AG04449 (cell line): ENCODE data around the gene HYDIN.

Experiments used
- CTCF ChIA-PET: fragments of 350-600 bp; formaldehyde crosslinking; extraction: SDS; loops from one replicate; lab custom pipeline; 2021; ENCODE audit warnings: antibody characterized with exemption; lab: Yijun Ruan, JAX
- POLR2A ChIA-PET: fragments of 400-600, 350-600 bp; formaldehyde crosslinking; extraction: SDS; loops from one replicate; lab custom pipeline; 2020; ENCODE audit warnings: antibody characterized with exemption, inconsistent platforms; lab: Yijun Ruan, JAX
- DNase-seq: peaks from one replicate; pipeline ENCODE4 v3.0.0-alpha.2; 2010; ENCODE audit warnings: low read depth, low spot score
- H3K4me3 ChIP-seq: 2 replicates; pipeline ENCODE4 v1.5.1; 2011; ENCODE audit warnings: low read depth, mild to moderate bottlenecking, control low read depth, low read length
- CTCF ChIP-seq: IDR thresholded peaks from one replicate; pipeline ENCODE4 v1.5.1; 2011; ENCODE audit warnings: mild to moderate bottlenecking, moderate library complexity, low read length, control low read depth, inconsistent platforms; ENCODE audit not compliant: insufficient read depth; ENCODE audit errors: missing control alignments

Gene HYDIN

DNA sequence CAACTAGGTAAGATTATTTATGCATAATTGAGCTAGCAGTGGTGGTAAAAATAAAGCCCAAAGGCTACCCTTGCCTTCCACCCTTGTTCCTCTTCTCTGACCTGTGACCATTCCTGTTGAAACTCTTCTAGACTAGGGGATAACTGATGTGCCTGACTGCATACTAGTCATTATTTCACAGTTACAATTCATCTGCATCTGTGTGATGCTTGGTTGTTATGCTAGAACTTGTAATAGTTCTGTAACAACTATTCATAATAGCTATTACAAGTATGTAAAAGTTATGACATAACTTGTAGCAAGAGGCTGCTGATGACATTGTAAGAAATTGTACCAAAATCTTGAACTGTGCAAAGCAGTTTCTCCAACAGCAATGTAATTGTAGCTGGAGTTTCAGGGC is 427.2 kb downstream of the HYDIN start:
- POLR2A ChIA-PET: interaction anchor here (1.0 kb wide), 1 partner anchor 25 kb away, joined by 3 read pairs; no protein-coding TSS in a partner anchor
- DNase-seq: no peak
- no peak overlapping the region for H3K4me3 ChIP-seq
- no peak for TF ChIP-seq CTCF
- CTCF ChIA-PET: interaction anchor here (1.5 kb wide), 2 partner anchors 32 to 554 kb away, joined by 3 to 5 read pairs; no protein-coding TSS in a partner anchor

GRCh38 chr16:70801611-70802010 is 428.9 kb downstream of the HYDIN start:
- POLR2A ChIA-PET: no interaction called here
- CTCF ChIA-PET: no interaction called here
- DNase-seq: no peak
- H3K4me3 ChIP-seq: no peak overlapping the region
- TF ChIP-seq CTCF: no peak

GRCh38 chr16:70800781-70801480 is 429.6 kb downstream of the HYDIN start, which contains the start of gene VAC14:
Gene VAC14 (minus strand): TSS chr16:70801158. CDS start chr16:70800900, 258 bp downstream.
- ChIA-PET POLR2A (no interaction called here), CTCF (interaction anchor here (0.9 kb wide), 1 partner anchor 30 kb away, joined by 3 read pairs; no protein-coding TSS in a partner anchor)
- no peak for DNase-seq
- no peak for TF ChIP-seq CTCF
- H3K4me3 ChIP-seq: peak within 1 kb of the TSS; percentile 87

- no peak for DNase-seq
Measured at GRCh38 chr16:70800311-70800710, 430.2 kb downstream of the HYDIN start.

GRCh38 chr16:70796301-70796700 is 434.2 kb downstream of the HYDIN start:
- DNase-seq: no peak
- no peak for TF ChIP-seq CTCF
- POLR2A ChIA-PET: no interaction called here
- no peak overlapping the region for H3K4me3 ChIP-seq
- CTCF ChIA-PET: interaction anchor here (2.3 kb wide), 1 partner anchor 25 kb away, joined by 9 read pairs; no protein-coding TSS in a partner anchor

More at GRCh38 chr16:70800311-70800710, 430.2 kb downstream of the HYDIN start:
- ChIA-PET CTCF (interaction anchor here (0.9 kb wide), 1 partner anchor 30 kb away, joined by 3 read pairs; no protein-coding TSS in a partner anchor), POLR2A (no interaction called here)
- TF ChIP-seq CTCF: no peak
- peak overlapping the region; percentile 87 for H3K4me3 ChIP-seq

DNA sequence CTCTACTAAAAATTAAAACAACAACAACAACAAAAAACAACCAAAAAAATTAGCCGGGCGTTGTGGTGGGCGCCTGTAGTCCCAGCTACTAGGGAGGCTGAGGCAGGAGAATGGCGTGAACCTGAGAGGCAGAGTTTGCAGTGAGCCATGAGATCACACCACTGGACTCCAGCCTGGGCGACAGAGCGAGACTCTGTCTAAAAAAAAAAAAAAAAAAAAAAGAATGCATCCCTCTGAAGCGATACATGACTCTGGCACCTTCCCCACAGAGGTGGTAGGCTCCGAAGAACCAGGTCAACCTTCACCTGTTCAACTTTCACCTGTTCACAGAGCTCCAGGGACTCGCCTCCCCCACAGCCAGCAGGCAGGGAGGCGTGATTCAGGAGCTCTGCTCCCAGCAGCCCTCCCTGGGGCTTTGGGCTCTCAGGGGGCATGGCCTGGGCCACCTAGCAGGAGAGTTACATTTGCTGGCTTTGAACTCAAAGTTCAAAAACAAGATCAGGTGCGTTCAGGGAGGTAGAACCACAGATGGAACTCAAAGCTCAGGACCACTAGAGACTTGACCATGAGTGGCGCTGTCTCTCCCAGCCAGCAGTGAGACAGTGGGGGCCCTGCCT is 435.1 kb downstream of the HYDIN start:
- no peak for TF ChIP-seq CTCF
- POLR2A ChIA-PET: no interaction called here
- no peak overlapping the region for H3K4me3 ChIP-seq
- CTCF ChIA-PET: interaction anchor here (2.3 kb wide), 1 partner anchor 25 kb away, joined by 9 read pairs; no protein-coding TSS in a partner anchor
- no peak for DNase-seq
